BE2C (cell line): ENCODE results near the gene UNC79.

Experiments used
- DNase-seq: peaks from one replicate; pipeline ENCODE4 v3.0.0-alpha.2; 2020
- H3K27me3 ChIP-seq: fragments of 250-450 bp; sonication (Bioruptor Pico); 2 replicates; pipeline ENCODE4 v1.5.1; 2020; ENCODE audit warnings: mild to moderate bottlenecking
- H3K36me3 ChIP-seq: fragments of 250-450 bp; sonication (Bioruptor Pico); 2 replicates; pipeline ENCODE4 v1.5.1; 2020; ENCODE audit warnings: mild to moderate bottlenecking
- H3K4me1 ChIP-seq: fragments of 250-450 bp; sonication (Bioruptor Pico); 2 replicates; pipeline ENCODE4 v1.5.1; 2020
- H3K4me3 ChIP-seq: 2 replicates; pipeline ENCODE4 v1.5.1; 2011; ENCODE audit warnings: low read depth, low read length
- H3K9me3 ChIP-seq: fragments of 250-450 bp; sonication (Bioruptor Pico); 2 replicates; pipeline ENCODE4 v1.5.1; 2020
- CTCF ChIP-seq: IDR thresholded peaks from 2 replicates; pipeline ENCODE4 v1.5.1; 2012; ENCODE audit warnings: mild to moderate bottlenecking, low read depth, low read length

Gene UNC79

GRCh38 chr14:93688820-93689219, 258.1 kb downstream of the UNC79 start:
- no peak for TF ChIP-seq CTCF

GRCh38 chr14:93690146-93690545, 259.4 kb downstream of the UNC79 start:
- no peaks in the 10 kb centered on the region for H3K4me1 ChIP-seq
- no peak for TF ChIP-seq CTCF
- no peak overlapping the region for H3K4me3 ChIP-seq
- no peaks in the 10 kb centered on the region for H3K27me3 ChIP-seq
- H3K9me3 ChIP-seq: no peaks in the 10 kb centered on the region
- H3K36me3 ChIP-seq: peaks cover 20% of the 10 kb centered on the region
- DNase-seq: no peak

More at GRCh38 chr14:93688820-93689219, 258.1 kb downstream of the UNC79 start:
- Histone ChIP-seq H3K36me3 (peaks cover 17% of the 10 kb centered on the region), H3K4me3 (no peak overlapping the region), H3K9me3 (no peaks in the 10 kb centered on the region), H3K4me1 (no peaks in the 10 kb centered on the region), H3K27me3 (no peaks in the 10 kb centered on the region)
- no peak for DNase-seq

GRCh38 chr14:93691042-93691780, 260.5 kb downstream of the UNC79 start:
- no peak for DNase-seq
- H3K27me3 ChIP-seq: no peaks in the 10 kb centered on the region
- H3K4me1 ChIP-seq: no peaks in the 10 kb centered on the region
- H3K36me3 ChIP-seq: peaks cover 24% of the 10 kb centered on the region
- no peak overlapping the region for H3K4me3 ChIP-seq
- TF ChIP-seq CTCF: peak; percentile 30
- no peaks in the 10 kb centered on the region for H3K9me3 ChIP-seq

- H3K9me3 ChIP-seq: no peaks in the 10 kb centered on the region
- no peak for DNase-seq
- TF ChIP-seq CTCF: no peak
- peaks cover 25% of the 10 kb centered on the region for H3K36me3 ChIP-seq
- no peaks in the 10 kb centered on the region for H3K27me3 ChIP-seq
- H3K4me3 ChIP-seq: no peak overlapping the region
- H3K4me1 ChIP-seq: no peaks in the 10 kb centered on the region
Measured at GRCh38 chr14:93693914-93694313, 263.2 kb downstream of the UNC79 start.

GRCh38 chr14:93700928-93701327, 270.2 kb downstream of the UNC79 start:
- no peak overlapping the region for H3K4me3 ChIP-seq
- H3K9me3 ChIP-seq: no peaks in the 10 kb centered on the region; the same call in 1 of the 2 replicates
- H3K27me3 ChIP-seq: no peaks in the 10 kb centered on the region
- TF ChIP-seq CTCF: no peak
- no peaks in the 10 kb centered on the region for H3K4me1 ChIP-seq
- DNase-seq: no peak
- H3K36me3 ChIP-seq: peaks cover 18% of the 10 kb centered on the region

- H3K9me3 ChIP-seq: no peaks in the 10 kb centered on the region; the same call in 1 of the 2 replicates
- peaks cover 18% of the 10 kb centered on the region for H3K36me3 ChIP-seq
- no peaks in the 10 kb centered on the region for H3K4me1 ChIP-seq
- H3K4me3 ChIP-seq: no peak overlapping the region
- no peak for DNase-seq
- no peak for TF ChIP-seq CTCF
- H3K27me3 ChIP-seq: no peaks in the 10 kb centered on the region
Measured at GRCh38 chr14:93701562-93701961, 270.8 kb downstream of the UNC79 start.
